Astrocyte of the cerebellum (primary cell): ENCODE measurements around the gene PPP1R12C.

Experiments
- DNase-seq: peaks from one replicate; pipeline ENCODE4 v3.0.0-alpha.2; 2011; ENCODE audit warnings: low read depth
- H3K4me3 ChIP-seq: 2 replicates; pipeline ENCODE4 v1.5.1; 2011; ENCODE audit warnings: mild to moderate bottlenecking, low read depth, low read length, moderate library complexity
- CTCF ChIP-seq: IDR thresholded peaks from 2 replicates; pipeline ENCODE4 v1.5.1; 2012; ENCODE audit warnings: low read length, low read depth, moderate library complexity, mild to moderate bottlenecking; ENCODE audit errors: missing control alignments
- in situ Hi-C: cut with HindIII; loops from 2 replicates; pipeline ENCODE4 v1.10.0; 2017; ENCODE audit warnings: low sequenced_read_pairs

The PPP1R12C gene

GRCh38 chr19:55075371-55075998 is 42.0 kb downstream of the PPP1R12C start, which contains the start of gene EPS8L1:
EPS8L1 (plus strand) TSS chr19:55075869; CDS start chr19:55076445, 576 bp downstream.
- in situ Hi-C loops: no loop called here
- TF ChIP-seq CTCF: no peak
- no peak within 1 kb of the TSS for H3K4me3 ChIP-seq
- DNase-seq: no peak

DNA sequence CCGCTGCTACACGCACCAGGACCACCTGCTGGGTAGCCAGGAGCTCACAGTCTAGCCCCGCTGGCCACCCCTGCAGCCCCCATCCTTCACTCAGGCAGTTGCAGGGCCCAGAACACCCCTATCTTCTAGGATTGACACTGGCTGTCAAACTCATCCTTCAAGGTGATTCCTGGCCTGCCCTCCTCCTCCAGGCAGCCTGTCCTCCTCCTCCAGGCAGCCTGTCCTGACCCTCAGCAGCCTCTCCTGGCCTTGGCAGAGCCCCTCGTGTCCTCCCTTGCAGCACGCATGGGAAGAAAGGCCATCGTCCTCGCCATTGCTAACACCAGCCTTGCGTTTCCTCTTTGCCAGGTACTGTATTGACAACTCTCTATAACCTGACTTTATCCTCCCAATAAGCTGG is 45.5 kb downstream of the PPP1R12C start:
- TF ChIP-seq CTCF: no peak
- no peak overlapping the region for H3K4me3 ChIP-seq
- no peak for DNase-seq
- in situ Hi-C loops: no loop called here

GRCh38 chr19:55071129-55071502 is 46.3 kb downstream of the PPP1R12C start:
- TF ChIP-seq CTCF: no peak
- no peak for DNase-seq
- no peak overlapping the region for H3K4me3 ChIP-seq
- in situ Hi-C loops: no loop called here

DNA sequence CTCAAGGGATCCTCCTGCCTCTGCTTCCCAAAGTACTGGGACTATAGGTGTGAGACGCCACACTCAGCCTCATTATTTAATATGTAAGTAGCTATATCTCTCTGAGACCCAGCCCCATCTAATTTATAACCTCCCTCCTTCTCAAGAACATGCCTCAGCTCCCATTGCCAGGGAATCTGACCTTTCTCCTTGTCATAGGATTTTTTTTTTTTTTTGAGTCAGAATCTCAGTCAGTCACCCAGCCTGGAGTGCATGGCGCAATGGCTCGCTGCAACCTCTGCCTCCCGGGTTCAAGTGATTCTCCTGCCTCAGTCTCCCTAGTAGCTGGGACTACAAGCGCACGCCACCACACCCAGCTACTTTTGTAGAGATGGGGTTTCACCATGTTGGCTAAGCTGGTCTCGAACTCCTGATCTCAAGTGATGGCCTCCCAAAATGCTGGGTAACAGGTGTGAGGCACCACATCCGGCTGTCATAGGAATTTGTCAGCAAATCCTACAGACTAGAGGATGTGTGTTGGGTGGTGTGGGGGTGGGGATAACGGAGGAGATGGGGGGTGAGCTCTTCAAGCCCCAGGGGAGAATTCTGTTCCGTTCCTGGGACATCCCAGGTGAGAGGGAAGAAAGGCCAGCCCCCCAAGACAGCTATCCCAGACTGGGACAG is 46.8 kb downstream of the PPP1R12C start:
- TF ChIP-seq CTCF: no peak
- H3K4me3 ChIP-seq: no peak overlapping the region
- in situ Hi-C loops: no loop called here
- DNase-seq: no peak

DNA sequence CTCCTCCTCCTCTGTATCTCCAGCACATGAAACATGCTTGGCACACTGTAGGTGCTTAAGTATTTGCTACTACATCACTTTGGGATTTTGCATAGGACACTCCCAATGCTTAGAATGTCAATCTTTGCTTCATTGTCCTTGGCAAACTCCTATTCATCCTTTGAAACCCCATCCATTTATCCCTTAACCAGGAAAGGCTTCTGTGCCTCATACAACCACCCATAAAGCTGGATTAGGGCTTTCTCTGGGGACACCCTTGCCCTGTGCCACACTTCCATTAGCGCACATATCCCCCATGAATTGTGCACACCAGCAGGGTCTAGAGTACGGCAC is 47.6 kb downstream of the PPP1R12C start:
- no peak for DNase-seq
- H3K4me3 ChIP-seq: no peak overlapping the region
- in situ Hi-C loops: no loop called here
- no peak for TF ChIP-seq CTCF

- no peak for DNase-seq
- no peak for TF ChIP-seq CTCF
- no peak overlapping the region for H3K4me3 ChIP-seq
- in situ Hi-C loops: no loop called here
These were observed 48.2 kb downstream of the PPP1R12C start for GRCh38 chr19:55068950-55069864.
